Measurements from ENCODE around the gene CEACAM6.
A peak's percentile ranks its signal among the peaks of the same experiment; 100 is the strongest.
"Not testable (repeated sequence)": the region's sequence is repeated elsewhere in the genome, so short reads cannot be mapped to it uniquely, and the experiment has no call there.

The CEACAM6 gene

GRCh38 chr19:41755328-41755913 lies at the start of gene CEACAM6:
Gene CEACAM6 (plus strand): TSS chr19:41755530. CDS start chr19:41755639, 109 bp downstream.
- no peak within 1 kb of the TSS for H3K27ac ChIP-seq
- no peak within 1 kb of the TSS for H3K4me3 ChIP-seq
- TF ChIP-seq CTCF (IDR thresholded peaks at IDR 0.05), result no peak
- DNase-seq (ENCODE audit: low spot score), result no peak

GRCh38 chr19:41706741-41707501 lies 48.4 kb upstream of the CEACAM6 start:
- peak overlapping the region; percentile 50 for H3K4me3 ChIP-seq
- peak; percentile 66 for DNase-seq (ENCODE audit: low spot score)
- peak; percentile 21 for TF ChIP-seq CTCF (IDR thresholded peaks at IDR 0.05)
- no peak overlapping the region for H3K27ac ChIP-seq

GRCh38 chr19:41707502-41707812 lies 47.9 kb upstream of the CEACAM6 start:
- H3K4me3 ChIP-seq, result no peak overlapping the region
- no peak for TF ChIP-seq CTCF (IDR thresholded peaks at IDR 0.05)
- DNase-seq (ENCODE audit: low spot score), result peak; percentile 22
- H3K27ac ChIP-seq, result no peak overlapping the region

GRCh38 chr19:41707871-41708371 lies 47.4 kb upstream of the CEACAM6 start:
- no peak overlapping the region for H3K4me3 ChIP-seq
- DNase-seq (ENCODE audit: low spot score), result peak; percentile 38
- no peak overlapping the region for H3K27ac ChIP-seq
- no peak for TF ChIP-seq CTCF (IDR thresholded peaks at IDR 0.05)

GRCh38 chr19:41708481-41708880 lies 46.8 kb upstream of the CEACAM6 start, which contains the start of gene CEACAM5:
Gene CEACAM5 (plus strand): TSS chr19:41708626. CDS start chr19:41708732, 106 bp downstream.
- TF ChIP-seq CTCF (IDR thresholded peaks at IDR 0.05), result no peak
- peak; percentile 11 for DNase-seq (ENCODE audit: low spot score)
- Histone ChIP-seq H3K4me3 (no peak within 1 kb of the TSS), H3K27ac (no peak within 1 kb of the TSS)

- H3K27ac ChIP-seq; DNase-seq (ENCODE audit: low spot score); H3K4me3 ChIP-seq: not testable (repeated sequence)
Measured at GRCh38 chr19:41709516-41709915, 45.8 kb upstream of the CEACAM6 start.

- no peak for TF ChIP-seq CTCF (IDR thresholded peaks at IDR 0.05)
- Histone ChIP-seq H3K27ac (no peak overlapping the region), H3K4me3 (no peak overlapping the region)
- peak; percentile 54 for DNase-seq (ENCODE audit: low spot score)
Measured at GRCh38 chr19:41709951-41710645, 45.2 kb upstream of the CEACAM6 start.

Measured in coronary artery (tissue), 2 donors.